Effector memory CD4-positive, alpha-beta T cell (primary cell): ENCODE measurements around the gene NUDT14.

ENCODE experiments used
- DNase-seq, 3 donors: peaks; one replicate each; pipeline ENCODE4 v3.0.0-alpha.2; 2020
- H3K27ac ChIP-seq: 2 replicates; pipeline ENCODE4 v1.7.0; 2013; ENCODE audit warnings: mild to moderate bottlenecking, low read length, moderate library complexity; ENCODE audit not compliant: insufficient read depth, poor library complexity, severe bottlenecking
- H3K27me3 ChIP-seq: replicated peaks from 2 replicates; pipeline ENCODE4 v1.7.0; 2013; ENCODE audit warnings: mild to moderate bottlenecking, low read length; ENCODE audit not compliant: insufficient read depth, control insufficient read depth, poor library complexity, severe bottlenecking
- H3K36me3 ChIP-seq: 2 replicates; pipeline ENCODE4 v1.7.0; 2013; ENCODE audit warnings: mild to moderate bottlenecking, low read length, moderate library complexity; ENCODE audit not compliant: control insufficient read depth, insufficient read depth
- H3K4me1 ChIP-seq: 2 replicates; pipeline ENCODE4 v1.7.0; 2013; ENCODE audit warnings: low read length, mild to moderate bottlenecking; ENCODE audit not compliant: control insufficient read depth, insufficient read depth, poor library complexity, severe bottlenecking
- H3K4me3 ChIP-seq: 2 replicates; pipeline ENCODE4 v1.7.0; 2013; ENCODE audit warnings: low read length, low read depth, mild to moderate bottlenecking; ENCODE audit not compliant: insufficient read depth, poor library complexity, severe bottlenecking
- H3K9me3 ChIP-seq: 2 replicates; pipeline ENCODE4 v1.7.0; 2013; ENCODE audit warnings: mild to moderate bottlenecking, low read length, moderate library complexity; ENCODE audit not compliant: control insufficient read depth

NUDT14 gene

GRCh38 chr14:105147671-105148603, 33.2 kb downstream of the NUDT14 start:
- no peak overlapping the region for H3K27ac ChIP-seq
- no peaks in the 10 kb centered on the region for H3K27me3 ChIP-seq
- no peak for DNase-seq
- H3K9me3 ChIP-seq = no peaks in the 10 kb centered on the region
- no peak overlapping the region for H3K4me3 ChIP-seq
- no peaks in the 10 kb centered on the region for H3K36me3 ChIP-seq
- no peaks in the 10 kb centered on the region for H3K4me1 ChIP-seq

GRCh38 chr14:105146976-105147635, 34.0 kb downstream of the NUDT14 start:
- H3K27me3 ChIP-seq = no peaks in the 10 kb centered on the region
- no peaks in the 10 kb centered on the region for H3K4me1 ChIP-seq
- no peak overlapping the region for H3K4me3 ChIP-seq
- H3K36me3 ChIP-seq = no peaks in the 10 kb centered on the region
- DNase-seq = no peak
- no peaks in the 10 kb centered on the region for H3K9me3 ChIP-seq
- no peak overlapping the region for H3K27ac ChIP-seq

DNA sequence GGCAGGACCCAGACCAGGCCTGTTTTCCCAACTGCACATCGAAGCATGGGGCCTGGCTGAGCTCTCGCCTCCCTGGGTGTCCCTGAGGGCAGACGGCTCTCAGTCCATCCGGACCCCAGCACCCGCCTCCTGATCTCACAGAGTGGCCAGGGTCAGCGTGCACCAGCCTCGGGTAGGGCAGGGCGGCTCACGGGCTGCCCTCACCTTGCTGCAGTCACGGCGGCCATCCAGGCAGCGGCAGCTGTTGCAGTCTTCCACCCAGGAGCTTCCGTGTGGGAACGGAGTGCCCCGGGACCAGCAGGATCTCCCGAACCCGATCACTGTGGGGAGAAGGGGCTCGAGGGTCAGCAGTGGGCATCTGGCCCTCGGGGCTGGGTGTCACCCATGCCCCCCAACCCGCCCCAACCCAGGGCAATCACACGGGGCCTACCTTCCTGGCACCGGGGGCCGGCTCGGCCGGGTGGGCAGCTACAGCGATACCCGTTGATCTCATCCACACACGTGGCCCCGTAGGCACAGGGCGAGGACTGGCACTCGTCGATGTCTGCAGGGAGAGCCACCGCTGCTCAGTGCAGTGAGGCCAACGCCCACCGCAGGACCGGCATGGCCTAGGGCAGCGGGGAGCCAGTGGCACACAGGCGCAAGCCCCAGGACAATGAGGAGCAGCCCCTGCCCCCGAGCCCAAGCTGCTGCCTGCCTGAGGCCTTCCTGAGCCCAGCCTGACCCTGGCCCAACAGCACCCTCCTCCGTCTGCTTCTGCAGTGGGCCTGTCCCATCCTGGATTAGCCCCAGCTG, 34.7 kb downstream of the NUDT14 start:
- Histone ChIP-seq H3K27ac (no peak overlapping the region), H3K9me3 (no peaks in the 10 kb centered on the region), H3K36me3 (no peaks in the 10 kb centered on the region), H3K4me3 (no peak overlapping the region), H3K4me1 (no peaks in the 10 kb centered on the region), H3K27me3 (no peaks in the 10 kb centered on the region)
- no peak for DNase-seq

GRCh38 chr14:105145381-105146180, 35.5 kb downstream of the NUDT14 start:
- Histone ChIP-seq H3K4me1 (no peaks in the 10 kb centered on the region), H3K27ac (no peak overlapping the region), H3K9me3 (no peaks in the 10 kb centered on the region), H3K27me3 (no peaks in the 10 kb centered on the region), H3K36me3 (no peaks in the 10 kb centered on the region), H3K4me3 (no peak overlapping the region)
- DNase-seq = no peak

DNA sequence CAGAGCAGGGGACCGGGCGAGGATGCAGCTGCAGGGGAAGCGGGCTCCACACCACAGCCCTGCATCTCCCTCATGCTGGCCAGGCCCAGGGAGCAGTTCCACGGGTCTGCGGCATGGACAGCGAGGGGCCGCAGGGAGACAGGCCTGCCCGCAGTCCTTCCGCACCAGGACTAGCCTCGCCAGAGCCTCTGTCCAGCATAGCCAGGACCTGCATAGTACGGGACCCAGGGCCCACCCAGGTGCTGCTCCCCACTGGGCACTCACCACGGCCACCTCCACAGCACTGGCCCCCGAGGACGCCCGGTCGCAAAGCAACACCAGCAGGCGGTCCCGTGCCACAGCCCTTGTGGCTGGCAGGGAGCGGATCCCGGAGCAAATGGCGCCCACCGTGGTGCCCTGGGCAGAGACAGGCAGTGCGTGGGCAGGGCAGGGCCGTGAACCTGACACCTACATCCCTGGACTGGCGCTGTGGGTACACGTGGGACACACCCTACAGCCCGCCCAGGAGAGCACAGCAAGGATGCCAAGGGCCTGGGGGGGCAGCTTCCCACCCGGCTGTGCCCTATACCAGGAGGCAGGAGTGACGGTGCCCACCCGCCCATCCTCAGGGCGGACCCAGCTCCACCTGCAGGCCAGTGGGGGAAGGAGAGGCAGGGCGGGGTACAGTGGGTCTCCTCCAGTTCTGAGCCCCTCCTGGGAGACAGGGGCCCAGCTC, 36.3 kb downstream of the NUDT14 start:
- Histone ChIP-seq H3K4me1 (no peaks in the 10 kb centered on the region), H3K9me3 (peaks cover 3% of the 10 kb centered on the region), H3K36me3 (no peaks in the 10 kb centered on the region), H3K27ac (no peak overlapping the region), H3K27me3 (no peaks in the 10 kb centered on the region), H3K4me3 (no peak overlapping the region)
- DNase-seq = no peak

DNA sequence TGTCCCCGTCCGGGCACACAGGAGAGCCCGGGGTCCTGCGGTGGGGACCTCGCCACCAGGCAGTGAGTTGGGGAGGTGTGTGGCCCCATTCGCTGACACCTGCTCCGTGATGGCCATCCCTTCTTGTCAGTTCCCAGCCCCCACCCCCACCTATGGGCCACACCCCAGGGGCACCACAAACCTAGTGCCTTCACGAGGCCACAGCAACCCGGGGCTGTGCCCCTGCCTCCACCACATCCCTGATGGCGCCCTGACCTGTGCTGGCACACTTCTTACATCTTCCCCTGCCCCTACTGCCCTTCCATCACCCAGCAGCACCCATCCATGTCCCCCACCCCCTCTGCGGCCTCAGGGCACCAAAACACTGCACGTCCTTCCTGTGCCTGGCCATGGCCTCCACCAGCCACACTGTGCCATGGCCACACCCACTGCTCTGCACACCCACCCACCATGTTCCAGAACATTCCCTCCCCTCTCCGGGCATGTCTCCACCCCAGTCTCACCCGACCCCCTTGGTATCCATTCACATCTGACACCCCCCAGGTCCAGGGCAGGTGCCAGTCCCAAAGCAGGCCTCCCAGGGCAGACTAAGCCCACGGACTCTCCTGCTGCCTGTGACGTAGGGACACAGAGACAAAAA, 37.0 kb downstream of the NUDT14 start:
- DNase-seq = no peak
- Histone ChIP-seq H3K4me3 (no peak overlapping the region), H3K27me3 (no peaks in the 10 kb centered on the region), H3K36me3 (no peaks in the 10 kb centered on the region), H3K4me1 (no peaks in the 10 kb centered on the region), H3K27ac (no peak overlapping the region), H3K9me3 (peaks cover 8% of the 10 kb centered on the region)

DNA sequence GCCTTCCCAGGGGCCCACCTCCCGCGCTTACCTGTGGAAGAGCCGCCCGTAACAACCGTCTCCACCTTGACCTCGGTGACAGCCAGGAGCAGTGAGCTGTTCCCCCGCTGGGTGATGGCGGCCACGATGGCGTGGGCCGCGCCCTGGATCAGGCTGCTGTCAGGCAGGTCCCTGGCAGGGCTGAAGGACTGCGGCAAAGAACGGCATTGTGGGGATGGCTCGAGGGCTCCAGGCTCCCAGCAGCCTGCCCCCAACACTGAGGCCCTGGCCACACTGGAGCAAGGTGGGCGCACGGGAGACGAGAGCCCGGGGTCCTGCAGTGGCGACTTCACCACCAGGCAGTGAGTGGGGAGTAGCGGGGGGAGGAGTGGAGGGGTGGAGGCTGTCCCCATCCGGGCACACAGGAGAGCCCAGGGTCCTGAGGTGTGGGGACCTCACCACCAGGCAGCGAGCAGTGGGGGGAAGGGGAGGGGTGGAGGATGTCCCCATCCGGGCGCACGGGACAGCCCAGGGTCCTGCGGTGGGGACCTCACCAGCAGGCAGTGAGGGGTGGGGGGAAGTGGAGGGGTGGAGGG, 37.6 kb downstream of the NUDT14 start:
- Histone ChIP-seq H3K4me1 (no peaks in the 10 kb centered on the region), H3K4me3 (no peak overlapping the region), H3K27ac (no peak overlapping the region), H3K27me3 (no peaks in the 10 kb centered on the region), H3K36me3 (no peaks in the 10 kb centered on the region), H3K9me3 (peaks cover 8% of the 10 kb centered on the region)
- DNase-seq = no peak

DNA sequence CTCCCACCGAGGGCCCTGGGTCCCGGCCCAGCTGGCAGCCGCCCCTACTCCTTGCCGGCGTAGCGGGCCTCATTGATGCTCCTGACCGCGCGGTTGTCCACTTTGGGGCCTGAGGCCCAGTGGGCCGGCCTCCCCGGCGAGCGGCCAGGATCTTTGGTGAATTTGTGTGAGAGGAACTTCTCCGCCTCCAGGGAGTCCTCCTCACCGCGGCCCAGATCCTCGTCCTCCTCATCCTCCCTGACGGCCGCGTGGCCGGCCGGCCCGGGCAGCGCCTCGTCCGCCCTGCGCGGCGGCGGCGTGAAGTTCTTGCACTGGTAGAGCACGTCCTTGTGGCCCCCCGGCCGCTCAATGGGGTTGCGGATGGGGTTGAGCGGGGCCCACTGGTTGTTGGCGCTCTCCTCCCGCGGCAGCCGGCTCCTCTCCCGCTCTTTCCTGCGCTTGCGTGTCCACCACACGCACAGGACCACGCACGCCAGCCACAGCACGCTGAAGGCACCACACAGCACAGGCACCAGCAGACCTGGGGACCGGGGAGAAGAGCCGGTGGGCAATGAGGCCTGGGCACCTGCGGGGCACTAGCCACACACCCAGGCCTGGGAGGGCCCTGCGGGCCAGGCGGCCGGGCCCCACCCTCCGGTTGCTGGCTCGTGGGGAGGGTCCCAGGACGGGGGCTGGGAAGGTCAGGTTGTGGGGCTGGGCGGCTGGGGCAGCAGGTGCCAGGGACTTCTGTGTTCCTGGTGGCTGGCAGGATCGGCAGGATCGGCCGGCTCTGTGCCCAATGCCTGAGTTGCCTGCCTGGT, 38.3 kb downstream of the NUDT14 start:
- no peaks in the 10 kb centered on the region for H3K4me1 ChIP-seq
- H3K36me3 ChIP-seq = no peaks in the 10 kb centered on the region
- no peak overlapping the region for H3K4me3 ChIP-seq
- no peak for DNase-seq
- H3K9me3 ChIP-seq = peaks cover 8% of the 10 kb centered on the region
- no peaks in the 10 kb centered on the region for H3K27me3 ChIP-seq
- no peak overlapping the region for H3K27ac ChIP-seq
